Activated naive CD4-positive, alpha-beta T cell treated with anti-CD3 and anti-CD28 coated beads, Interleukin-2, amount 50 U/mL, for 24 hours (primary cell): ENCODE measurements around the gene MYCL.
A peak's percentile ranks its signal among the peaks of the same experiment; 100 is the strongest.
"Not testable (repeated sequence)": the region's sequence is repeated elsewhere in the genome, so short reads cannot be mapped to it uniquely, and the experiment has no call there.

Source experiments
- H3K27ac Mint-ChIP-seq: one replicate; pipeline ENCODE4 v1.8.0; 2021; ENCODE audit warnings: mild to moderate bottlenecking, mixed read lengths
- H3K27me3 Mint-ChIP-seq: one replicate; pipeline ENCODE4 v1.8.0; 2021; ENCODE audit warnings: mixed read lengths
- H3K36me3 Mint-ChIP-seq: one replicate; pipeline ENCODE4 v1.8.0; 2021; ENCODE audit warnings: mixed read lengths
- H3K4me1 Mint-ChIP-seq: one replicate; pipeline ENCODE4 v1.8.0; 2021; ENCODE audit warnings: mixed read lengths
- H3K4me3 Mint-ChIP-seq: one replicate; pipeline ENCODE4 v1.8.0; 2021; ENCODE audit warnings: mild to moderate bottlenecking, mixed read lengths
- H3K9me3 Mint-ChIP-seq: one replicate; pipeline ENCODE4 v1.8.0; 2021; ENCODE audit warnings: mixed read lengths

MYCL gene

GRCh38 chr1:39877980-39878956, 23.4 kb downstream of the MYCL start:
- Mint-ChIP-seq H3K4me1 (peaks cover 60% of the 10 kb centered on the region), H3K4me3 (no peak overlapping the region), H3K27ac (no peak overlapping the region), H3K36me3 (peaks cover 11% of the 10 kb centered on the region), H3K9me3 (no peaks in the 10 kb centered on the region), H3K27me3 (no peaks in the 10 kb centered on the region)

- no peak overlapping the region for H3K27ac Mint-ChIP-seq
- H3K36me3 Mint-ChIP-seq: peaks cover 13% of the 10 kb centered on the region
- no peaks in the 10 kb centered on the region for H3K27me3 Mint-ChIP-seq
- peaks cover 64% of the 10 kb centered on the region for H3K4me1 Mint-ChIP-seq
- H3K9me3 Mint-ChIP-seq: no peaks in the 10 kb centered on the region
- peak overlapping the region; percentile 20 for H3K4me3 Mint-ChIP-seq
Observed at GRCh38 chr1:39877231-39877778, 24.4 kb downstream of the MYCL start.

GRCh38 chr1:39876144-39876543, 25.6 kb downstream of the MYCL start:
- H3K27ac Mint-ChIP-seq: no peak overlapping the region
- no peaks in the 10 kb centered on the region for H3K9me3 Mint-ChIP-seq
- no peak overlapping the region for H3K4me3 Mint-ChIP-seq
- H3K36me3 Mint-ChIP-seq: peaks cover 9% of the 10 kb centered on the region
- H3K27me3 Mint-ChIP-seq: no peaks in the 10 kb centered on the region
- peaks cover 62% of the 10 kb centered on the region for H3K4me1 Mint-ChIP-seq

- Mint-ChIP-seq H3K9me3 (no peaks in the 10 kb centered on the region), H3K4me3 (no peak overlapping the region), H3K27ac (no peak overlapping the region), H3K27me3 (no peaks in the 10 kb centered on the region), H3K4me1 (peaks cover 42% of the 10 kb centered on the region), H3K36me3 (peaks cover 19% of the 10 kb centered on the region)
Observed at GRCh38 chr1:39872698-39873097, 29.0 kb downstream of the MYCL start.

GRCh38 chr1:39871796-39872195, 29.9 kb downstream of the MYCL start:
- H3K4me3 Mint-ChIP-seq: no peak overlapping the region
- H3K36me3 Mint-ChIP-seq: peaks cover 19% of the 10 kb centered on the region
- no peaks in the 10 kb centered on the region for H3K27me3 Mint-ChIP-seq
- peaks cover 34% of the 10 kb centered on the region for H3K4me1 Mint-ChIP-seq
- H3K27ac Mint-ChIP-seq: no peak overlapping the region
- no peaks in the 10 kb centered on the region for H3K9me3 Mint-ChIP-seq

GRCh38 chr1:39871043-39871442, 30.7 kb downstream of the MYCL start:
- Mint-ChIP-seq H3K36me3 (peaks cover 17% of the 10 kb centered on the region), H3K4me1 (peaks cover 30% of the 10 kb centered on the region)
- H3K27ac Mint-ChIP-seq, H3K4me3 Mint-ChIP-seq, H3K9me3 Mint-ChIP-seq, H3K27me3 Mint-ChIP-seq: not testable (repeated sequence)

GRCh38 chr1:39869538-39870112, 32.1 kb downstream of the MYCL start:
- H3K9me3 Mint-ChIP-seq, H3K27me3 Mint-ChIP-seq, H3K4me3 Mint-ChIP-seq, H3K27ac Mint-ChIP-seq: not testable (repeated sequence)
- Mint-ChIP-seq H3K36me3 (peaks cover 24% of the 10 kb centered on the region), H3K4me1 (peaks cover 34% of the 10 kb centered on the region)

GRCh38 chr1:39866767-39867166, 35.0 kb downstream of the MYCL start:
- Mint-ChIP-seq H3K27ac (no peak overlapping the region), H3K36me3 (peaks cover 25% of the 10 kb centered on the region), H3K4me3 (no peak overlapping the region), H3K27me3 (no peaks in the 10 kb centered on the region), H3K4me1 (peaks cover 22% of the 10 kb centered on the region), H3K9me3 (no peaks in the 10 kb centered on the region)

- Mint-ChIP-seq H3K4me1 (peaks cover 18% of the 10 kb centered on the region), H3K27ac (peak overlapping the region; percentile 65), H3K27me3 (no peaks in the 10 kb centered on the region), H3K36me3 (peaks cover 25% of the 10 kb centered on the region), H3K9me3 (no peaks in the 10 kb centered on the region), H3K4me3 (no peak overlapping the region)
Observed at GRCh38 chr1:39865762-39866161, 36.0 kb downstream of the MYCL start.

- H3K27ac Mint-ChIP-seq: no peak overlapping the region
- H3K27me3 Mint-ChIP-seq: no peaks in the 10 kb centered on the region
- no peak overlapping the region for H3K4me3 Mint-ChIP-seq
- peaks cover 17% of the 10 kb centered on the region for H3K36me3 Mint-ChIP-seq
- H3K9me3 Mint-ChIP-seq: no peaks in the 10 kb centered on the region
- peaks cover 26% of the 10 kb centered on the region for H3K4me1 Mint-ChIP-seq
Observed at GRCh38 chr1:39863177-39863576, 38.5 kb downstream of the MYCL start.

- Mint-ChIP-seq H3K27ac (no peak overlapping the region), H3K36me3 (peaks cover 17% of the 10 kb centered on the region), H3K27me3 (no peaks in the 10 kb centered on the region), H3K4me3 (no peak overlapping the region), H3K4me1 (peaks cover 26% of the 10 kb centered on the region), H3K9me3 (no peaks in the 10 kb centered on the region)
Observed at GRCh38 chr1:39861003-39861402, 40.7 kb downstream of the MYCL start.

GRCh38 chr1:39859859-39860812, 41.6 kb downstream of the MYCL start:
- no peak overlapping the region for H3K27ac Mint-ChIP-seq
- no peaks in the 10 kb centered on the region for H3K27me3 Mint-ChIP-seq
- peaks cover 14% of the 10 kb centered on the region for H3K36me3 Mint-ChIP-seq
- peaks cover 19% of the 10 kb centered on the region for H3K4me1 Mint-ChIP-seq
- no peak overlapping the region for H3K4me3 Mint-ChIP-seq
- H3K9me3 Mint-ChIP-seq: no peaks in the 10 kb centered on the region

GRCh38 chr1:39858315-39858714, 43.4 kb downstream of the MYCL start:
- Mint-ChIP-seq H3K36me3 (peaks cover 11% of the 10 kb centered on the region), H3K27ac (no peak overlapping the region), H3K9me3 (no peaks in the 10 kb centered on the region), H3K4me1 (peaks cover 8% of the 10 kb centered on the region), H3K4me3 (no peak overlapping the region), H3K27me3 (no peaks in the 10 kb centered on the region)

- peaks cover 11% of the 10 kb centered on the region for H3K36me3 Mint-ChIP-seq
- H3K4me3 Mint-ChIP-seq: no peak overlapping the region
- no peaks in the 10 kb centered on the region for H3K27me3 Mint-ChIP-seq
- peaks cover 8% of the 10 kb centered on the region for H3K4me1 Mint-ChIP-seq
- H3K27ac Mint-ChIP-seq: no peak overlapping the region
- no peaks in the 10 kb centered on the region for H3K9me3 Mint-ChIP-seq
Observed at GRCh38 chr1:39857126-39857878, 44.4 kb downstream of the MYCL start.

- H3K9me3 Mint-ChIP-seq: no peaks in the 10 kb centered on the region
- no peak overlapping the region for H3K4me3 Mint-ChIP-seq
- H3K36me3 Mint-ChIP-seq: peaks cover 7% of the 10 kb centered on the region
- H3K27ac Mint-ChIP-seq: no peak overlapping the region
- peaks cover 5% of the 10 kb centered on the region for H3K4me1 Mint-ChIP-seq
- no peaks in the 10 kb centered on the region for H3K27me3 Mint-ChIP-seq
Observed at GRCh38 chr1:39854738-39855137, 47.0 kb downstream of the MYCL start.
